SJSA1 (cell line): Measurements from ENCODE around the gene CD68. TPM values are rescaled to one million over a fixed set of nuclear protein-coding genes. Genes with fewer than 3 reads are reported as not detected.
A peak's percentile ranks its signal among the peaks of the same experiment; 100 is the strongest.

Source experiments
- DNase-seq, 2 experiments: peaks; one replicate each; pipeline ENCODE4 v3.0.0-alpha.2; 2015 to 2020; ENCODE audit warnings: low spot score in 2 of 2, low read depth in 1 of 2
- H3K27ac ChIP-seq: fragments of 250-450 bp; sonication (Bioruptor Pico); 2 replicates; pipeline ENCODE4 v1.5.1; 2020; ENCODE audit warnings: mild to moderate bottlenecking, moderate library complexity
- H3K27me3 ChIP-seq: fragments of 250-450 bp; sonication (Bioruptor Pico); replicated peaks from 2 replicates; pipeline ENCODE4 v1.5.1; 2020; ENCODE audit warnings: mild to moderate bottlenecking, moderate library complexity
- H3K36me3 ChIP-seq: fragments of 250-450 bp; sonication (Bioruptor Pico); 2 replicates; pipeline ENCODE4 v1.5.1; 2020; ENCODE audit warnings: mild to moderate bottlenecking
- H3K4me1 ChIP-seq: fragments of 250-450 bp; sonication (Bioruptor Pico); replicated peaks from 2 replicates; pipeline ENCODE4 v1.6.1; 2021; ENCODE audit warnings: mild to moderate bottlenecking
- H3K4me3 ChIP-seq: fragments of 250-450 bp; sonication (Bioruptor Pico); 2 replicates; pipeline ENCODE4 v1.5.1; 2020; ENCODE audit warnings: mild to moderate bottlenecking
- H3K9me3 ChIP-seq: fragments of 250-450 bp; sonication (Bioruptor Pico); replicated peaks from 2 replicates; pipeline ENCODE4 v1.5.1; 2020; ENCODE audit warnings: mild to moderate bottlenecking
- total RNA-seq: library from RNA; depleted of rRNA; stranded (reverse); fragments of >200 nt; shearing (Covaris generic); gene quantifications from 2 replicates; pipeline ENCODE4 v1.2.3, GENCODE V29; 2014; rRNA removed

The CD68 gene
- total RNA-seq, result 0.31 and 5.2 TPM in 2 replicates

- Histone ChIP-seq H3K27me3 (no peaks in the 10 kb centered on the region), H3K4me3 (no peak within 1 kb of the TSS), H3K27ac (peak within 1 kb of the TSS; percentile 18), H3K9me3 (no peaks in the 10 kb centered on the region), H3K4me1 (peaks cover 38% of the 10 kb centered on the region), H3K36me3 (peaks cover 80% of the 10 kb centered on the region)
- peak; percentile 73 to 75 for DNase-seq
Measured at GRCh38 chr17:7579001-7579833, at the start of gene CD68. Gene CD68 (plus strand): TSS chr17:7579638. CDS start chr17:7579678, 40 bp downstream.

- peaks cover 11% of the 10 kb centered on the region for H3K9me3 ChIP-seq
- no peak overlapping the region for H3K27ac ChIP-seq
- no peaks in the 10 kb centered on the region for H3K27me3 ChIP-seq
- no peaks in the 10 kb centered on the region for H3K36me3 ChIP-seq
- no peak for DNase-seq
- H3K4me3 ChIP-seq, result no peak overlapping the region
- H3K4me1 ChIP-seq, result no peaks in the 10 kb centered on the region
Measured at GRCh38 chr17:7530023-7530900, 49.2 kb upstream of the CD68 start.

- Histone ChIP-seq H3K27ac (no peak overlapping the region), H3K4me3 (no peak overlapping the region), H3K27me3 (no peaks in the 10 kb centered on the region), H3K9me3 (peaks cover 15% of the 10 kb centered on the region), H3K36me3 (no peaks in the 10 kb centered on the region), H3K4me1 (no peaks in the 10 kb centered on the region)
- DNase-seq, result no peak
Measured at GRCh38 chr17:7538050-7538449, 41.4 kb upstream of the CD68 start.

- Histone ChIP-seq H3K9me3 (peaks cover 15% of the 10 kb centered on the region), H3K4me1 (no peaks in the 10 kb centered on the region), H3K36me3 (no peaks in the 10 kb centered on the region), H3K27me3 (no peaks in the 10 kb centered on the region), H3K4me3 (no peak overlapping the region), H3K27ac (no peak overlapping the region)
- DNase-seq, result no peak
Measured at GRCh38 chr17:7538891-7539545, 40.4 kb upstream of the CD68 start.

- H3K9me3 ChIP-seq, result peaks cover 15% of the 10 kb centered on the region
- DNase-seq, result no peak
- H3K27ac ChIP-seq, result no peak overlapping the region
- no peaks in the 10 kb centered on the region for H3K4me1 ChIP-seq
- no peaks in the 10 kb centered on the region for H3K36me3 ChIP-seq
- H3K4me3 ChIP-seq, result no peak overlapping the region
- no peaks in the 10 kb centered on the region for H3K27me3 ChIP-seq
Measured at GRCh38 chr17:7541074-7541621, 38.3 kb upstream of the CD68 start.

GRCh38 chr17:7544911-7545310, 34.5 kb upstream of the CD68 start:
- H3K36me3 ChIP-seq, result no peaks in the 10 kb centered on the region
- no peaks in the 10 kb centered on the region for H3K9me3 ChIP-seq
- H3K27me3 ChIP-seq, result no peaks in the 10 kb centered on the region
- H3K4me1 ChIP-seq, result peaks cover 12% of the 10 kb centered on the region
- no peak for DNase-seq
- H3K4me3 ChIP-seq, result no peak overlapping the region
- H3K27ac ChIP-seq, result no peak overlapping the region

- peak; percentile 29 to 61 for DNase-seq
- peak within 1 kb of the TSS; percentile 47 for H3K4me3 ChIP-seq
Measured at GRCh38 chr17:7548585-7549400, 30.6 kb upstream of the CD68 start, which contains the start of gene TNFSF12. Gene TNFSF12 (plus strand): TSS chr17:7549058. CDS start chr17:7549154, 96 bp downstream.

GRCh38 chr17:7549401-7550055, 29.9 kb upstream of the CD68 start:
- H3K4me1 ChIP-seq, result peaks cover 12% of the 10 kb centered on the region
- H3K27ac ChIP-seq, result no peak overlapping the region
- no peaks in the 10 kb centered on the region for H3K36me3 ChIP-seq

More at GRCh38 chr17:7548585-7549400, 30.6 kb upstream of the CD68 start, which contains the start of gene TNFSF12:
- Histone ChIP-seq H3K36me3 (no peaks in the 10 kb centered on the region), H3K4me1 (peaks cover 12% of the 10 kb centered on the region), H3K9me3 (no peaks in the 10 kb centered on the region), H3K27ac (no peak within 1 kb of the TSS), H3K27me3 (no peaks in the 10 kb centered on the region)

GRCh38 chr17:7550344-7550743, 29.1 kb upstream of the CD68 start:
- Histone ChIP-seq H3K27me3 (no peaks in the 10 kb centered on the region), H3K4me3 (no peak overlapping the region), H3K4me1 (peaks cover 12% of the 10 kb centered on the region), H3K36me3 (no peaks in the 10 kb centered on the region), H3K27ac (no peak overlapping the region), H3K9me3 (no peaks in the 10 kb centered on the region)
- no peak for DNase-seq

More at GRCh38 chr17:7549401-7550055, 29.9 kb upstream of the CD68 start:
- Histone ChIP-seq H3K9me3 (no peaks in the 10 kb centered on the region), H3K27me3 (no peaks in the 10 kb centered on the region), H3K4me3 (peak overlapping the region; percentile 47)
- no peak for DNase-seq

GRCh38 chr17:7551396-7551795, 28.0 kb upstream of the CD68 start:
- Histone ChIP-seq H3K36me3 (no peaks in the 10 kb centered on the region), H3K27me3 (no peaks in the 10 kb centered on the region), H3K9me3 (no peaks in the 10 kb centered on the region), H3K4me3 (no peak overlapping the region), H3K4me1 (peaks cover 12% of the 10 kb centered on the region), H3K27ac (no peak overlapping the region)
- no peak for DNase-seq

GRCh38 chr17:7552621-7553051, 26.8 kb upstream of the CD68 start:
- H3K9me3 ChIP-seq, result no peaks in the 10 kb centered on the region
- H3K4me3 ChIP-seq, result no peak overlapping the region
- peaks cover 12% of the 10 kb centered on the region for H3K4me1 ChIP-seq
- H3K36me3 ChIP-seq, result no peaks in the 10 kb centered on the region
- DNase-seq, result no peak
- no peak overlapping the region for H3K27ac ChIP-seq
- H3K27me3 ChIP-seq, result no peaks in the 10 kb centered on the region

- no peaks in the 10 kb centered on the region for H3K27me3 ChIP-seq
- no peak overlapping the region for H3K4me3 ChIP-seq
- no peaks in the 10 kb centered on the region for H3K36me3 ChIP-seq
- no peak for DNase-seq
- no peaks in the 10 kb centered on the region for H3K9me3 ChIP-seq
- H3K4me1 ChIP-seq, result peaks cover 10% of the 10 kb centered on the region
- no peak overlapping the region for H3K27ac ChIP-seq
Measured at GRCh38 chr17:7553356-7553755, 26.1 kb upstream of the CD68 start.
